Measurements from ENCODE around the gene AMZ1.
A peak's percentile ranks its signal among the peaks of the same experiment; 100 is the strongest.

AMZ1 gene

DNA sequence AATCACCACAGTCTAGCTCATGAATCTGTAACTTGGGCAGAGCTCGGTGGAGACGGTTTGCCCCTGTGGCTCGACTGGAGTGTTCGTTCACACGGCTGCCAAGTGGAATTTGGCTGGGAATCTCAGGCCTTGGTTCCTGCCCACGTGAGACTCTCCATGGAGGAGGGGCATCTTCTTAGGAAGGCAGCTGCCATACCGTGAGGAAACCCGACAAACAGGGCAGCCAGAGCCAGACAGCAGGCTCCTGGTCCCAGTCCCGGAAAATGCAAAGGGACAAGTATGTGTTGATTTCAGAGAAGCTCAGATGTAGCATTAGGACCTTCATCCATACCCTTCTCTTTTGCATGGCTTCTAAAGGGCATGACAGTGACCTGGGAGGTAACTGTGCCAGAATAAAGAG lies 26.6 kb downstream of the AMZ1 start:
- Histone ChIP-seq H3K4me3 (ENCODE audit: low read length) (no peak overlapping the region), H3K4me1 (ENCODE audit: low read length) (peaks cover 30% of the 10 kb centered on the region), H3K9ac (ENCODE audit: low read length) (no peak overlapping the region), H2AFZ (ENCODE audit: low read depth, low read length) (no peak overlapping the region), H3K27ac (ENCODE audit: low read length) (no peak overlapping the region), H3K4me2 (ENCODE audit: low read length) (no peak overlapping the region), H3K9me3 (ENCODE audit: insufficient read depth, low read length) (no peaks in the 10 kb centered on the region), H3K79me2 (ENCODE audit: low read length) (no peaks in the 10 kb centered on the region), H3K36me3 (replicated peaks; ENCODE audit: low read depth, low read length) (no peaks in the 10 kb centered on the region), H4K20me1 (ENCODE audit: insufficient read depth, low read length) (no peaks in the 10 kb centered on the region), H3K27me3 (ENCODE audit: low read depth, low read length) (no peaks in the 10 kb centered on the region)
- TF ChIP-seq EZH2phosphoT487 (IDR thresholded peaks at IDR 0.05; ENCODE audit: low read depth), result no peak
- TF ChIP-seq, protein P1, sequence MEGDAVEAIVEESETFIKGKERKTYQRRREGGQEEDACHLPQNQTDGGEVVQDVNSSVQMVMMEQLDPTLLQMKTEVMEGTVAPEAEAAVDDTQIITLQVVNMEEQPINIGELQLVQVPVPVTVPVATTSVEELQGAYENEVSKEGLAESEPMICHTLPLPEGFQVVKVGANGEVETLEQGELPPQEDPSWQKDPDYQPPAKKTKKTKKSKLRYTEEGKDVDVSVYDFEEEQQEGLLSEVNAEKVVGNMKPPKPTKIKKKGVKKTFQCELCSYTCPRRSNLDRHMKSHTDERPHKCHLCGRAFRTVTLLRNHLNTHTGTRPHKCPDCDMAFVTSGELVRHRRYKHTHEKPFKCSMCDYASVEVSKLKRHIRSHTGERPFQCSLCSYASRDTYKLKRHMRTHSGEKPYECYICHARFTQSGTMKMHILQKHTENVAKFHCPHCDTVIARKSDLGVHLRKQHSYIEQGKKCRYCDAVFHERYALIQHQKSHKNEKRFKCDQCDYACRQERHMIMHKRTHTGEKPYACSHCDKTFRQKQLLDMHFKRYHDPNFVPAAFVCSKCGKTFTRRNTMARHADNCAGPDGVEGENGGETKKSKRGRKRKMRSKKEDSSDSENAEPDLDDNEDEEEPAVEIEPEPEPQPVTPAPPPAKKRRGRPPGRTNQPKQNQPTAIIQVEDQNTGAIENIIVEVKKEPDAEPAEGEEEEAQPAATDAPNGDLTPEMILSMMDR (IDR thresholded peaks at IDR 0.05; ENCODE audit: low read depth, low read length), result no peak

DNA sequence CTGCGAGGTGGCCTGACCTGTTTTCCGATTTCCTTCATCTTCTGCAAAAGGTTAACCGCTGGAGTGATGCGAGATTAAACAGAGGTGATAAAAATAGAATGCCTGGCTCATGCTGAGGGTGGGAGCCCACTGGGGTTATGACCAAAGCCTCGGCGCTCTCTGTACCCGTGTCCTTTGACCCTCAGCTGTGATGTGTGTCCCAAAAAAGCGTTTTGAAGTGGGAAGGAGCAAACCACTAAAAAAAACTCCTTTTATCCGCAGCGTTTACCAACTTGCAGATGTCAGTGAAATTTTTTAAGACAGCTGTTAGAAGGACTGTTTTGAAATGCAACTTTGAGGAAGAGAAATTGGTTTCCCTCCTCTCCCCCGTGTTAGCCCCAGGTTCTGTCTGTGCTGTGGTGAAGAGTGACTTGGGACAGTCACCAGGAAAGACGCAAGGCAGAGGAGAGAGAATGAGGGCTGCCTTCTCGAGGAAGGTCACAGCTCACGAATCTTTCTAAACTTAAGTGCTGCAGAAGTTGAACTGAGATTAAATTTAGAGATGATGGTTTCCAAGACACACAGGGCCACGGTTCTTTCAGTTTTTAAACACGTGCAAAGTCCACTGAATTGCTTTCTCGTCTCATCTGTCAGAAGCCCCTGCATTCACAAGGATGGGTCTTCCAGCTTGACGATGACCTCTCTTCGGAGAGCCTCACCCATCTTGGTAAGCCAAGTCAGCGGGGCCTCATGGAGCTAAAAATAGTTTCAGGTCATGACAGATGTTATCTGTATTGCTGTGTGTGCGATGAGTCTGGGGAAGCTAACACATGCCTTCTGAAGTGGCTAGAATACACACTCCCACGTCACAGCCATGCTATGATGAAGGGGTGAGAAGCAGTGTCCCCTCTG lies 27.6 kb downstream of the AMZ1 start:
- no peak overlapping the region for H3K27ac ChIP-seq (ENCODE audit: low read length)
- no peak overlapping the region for H3K9ac ChIP-seq (ENCODE audit: low read length)
- H3K4me1 ChIP-seq (ENCODE audit: low read length), result peaks cover 23% of the 10 kb centered on the region

DNA sequence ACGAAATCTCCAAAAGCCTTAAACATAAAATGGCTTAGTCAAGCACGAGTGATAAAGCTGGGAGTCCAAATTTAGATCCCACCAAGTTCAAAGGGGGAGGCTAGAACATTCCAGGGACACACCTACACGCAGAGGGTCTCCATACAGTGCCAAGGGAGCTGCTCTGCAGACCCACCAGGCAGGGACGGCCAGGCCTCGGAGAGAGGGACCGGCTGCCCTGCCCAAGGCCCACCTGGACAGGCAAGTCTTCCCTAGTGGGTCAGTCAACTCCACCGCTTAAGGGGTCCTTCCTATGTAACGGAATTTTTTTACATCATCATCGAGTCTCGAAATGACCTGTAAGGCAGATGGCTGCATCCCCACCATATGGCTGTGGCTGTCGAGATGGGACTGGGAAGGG lies 28.5 kb downstream of the AMZ1 start:
- Histone ChIP-seq H3K27me3 (ENCODE audit: low read depth, low read length) (no peaks in the 10 kb centered on the region), H4K20me1 (ENCODE audit: insufficient read depth, low read length) (no peaks in the 10 kb centered on the region), H3K27ac (ENCODE audit: low read length) (no peak overlapping the region), H3K79me2 (ENCODE audit: low read length) (no peaks in the 10 kb centered on the region), H3K9ac (ENCODE audit: low read length) (no peak overlapping the region), H3K4me2 (ENCODE audit: low read length) (no peak overlapping the region), H3K4me1 (ENCODE audit: low read length) (peaks cover 14% of the 10 kb centered on the region), H3K9me3 (ENCODE audit: insufficient read depth, low read length) (no peaks in the 10 kb centered on the region), H3K36me3 (replicated peaks; ENCODE audit: low read depth, low read length) (no peaks in the 10 kb centered on the region), H3K4me3 (ENCODE audit: low read length) (no peak overlapping the region), H2AFZ (ENCODE audit: low read depth, low read length) (no peak overlapping the region)
- TF ChIP-seq, protein P1 (IDR thresholded peaks at IDR 0.05; ENCODE audit: low read depth, low read length), result no peak
- no peak for TF ChIP-seq EZH2phosphoT487 (IDR thresholded peaks at IDR 0.05; ENCODE audit: low read depth)

More for the DNA sequence above, 27.6 kb downstream of the AMZ1 start:
- peak overlapping the region; percentile 36 for H3K4me2 ChIP-seq (ENCODE audit: low read length)
- H4K20me1 ChIP-seq (ENCODE audit: insufficient read depth, low read length), result no peaks in the 10 kb centered on the region
- no peaks in the 10 kb centered on the region for H3K9me3 ChIP-seq (ENCODE audit: insufficient read depth, low read length)
- H3K27me3 ChIP-seq (ENCODE audit: low read depth, low read length), result no peaks in the 10 kb centered on the region
- no peak for TF ChIP-seq EZH2phosphoT487 (IDR thresholded peaks at IDR 0.05; ENCODE audit: low read depth)
- TF ChIP-seq, protein P1 (IDR thresholded peaks at IDR 0.05; ENCODE audit: low read depth, low read length), result no peak
- no peaks in the 10 kb centered on the region for H3K36me3 ChIP-seq (replicated peaks; ENCODE audit: low read depth, low read length)
- no peaks in the 10 kb centered on the region for H3K79me2 ChIP-seq (ENCODE audit: low read length)
- H3K4me3 ChIP-seq (ENCODE audit: low read length), result no peak overlapping the region
- H2AFZ ChIP-seq (ENCODE audit: low read depth, low read length), result no peak overlapping the region

DNA sequence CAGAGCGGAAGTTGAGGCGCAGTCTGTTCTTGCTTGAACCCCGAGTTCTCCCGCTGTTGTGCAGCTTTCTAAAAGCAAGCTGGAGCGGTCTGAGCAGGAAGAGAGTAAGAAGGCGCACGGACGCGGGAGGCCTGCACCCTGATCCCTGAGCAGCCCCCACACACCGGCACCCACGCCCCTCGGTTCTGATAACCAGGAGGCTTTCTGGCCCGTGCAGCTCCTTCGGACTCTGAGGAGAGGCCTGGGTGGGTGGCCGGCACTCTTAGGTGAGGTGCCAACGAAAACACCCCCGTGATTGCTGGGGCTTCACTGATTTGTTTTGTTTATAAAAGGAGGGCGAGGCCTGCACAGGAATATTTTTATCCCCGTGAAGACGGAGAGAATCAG lies 28.9 kb downstream of the AMZ1 start:
- Histone ChIP-seq H3K4me2 (ENCODE audit: low read length) (no peak overlapping the region), H2AFZ (ENCODE audit: low read depth, low read length) (no peak overlapping the region), H3K4me3 (ENCODE audit: low read length) (no peak overlapping the region), H3K79me2 (ENCODE audit: low read length) (no peaks in the 10 kb centered on the region), H3K27me3 (ENCODE audit: low read depth, low read length) (no peaks in the 10 kb centered on the region), H3K36me3 (replicated peaks; ENCODE audit: low read depth, low read length) (no peaks in the 10 kb centered on the region), H3K27ac (ENCODE audit: low read length) (no peak overlapping the region), H3K4me1 (ENCODE audit: low read length) (peaks cover 13% of the 10 kb centered on the region), H3K9me3 (ENCODE audit: insufficient read depth, low read length) (no peaks in the 10 kb centered on the region), H3K9ac (ENCODE audit: low read length) (no peak overlapping the region), H4K20me1 (ENCODE audit: insufficient read depth, low read length) (no peaks in the 10 kb centered on the region)
- no peak for TF ChIP-seq EZH2phosphoT487 (IDR thresholded peaks at IDR 0.05; ENCODE audit: low read depth)
- TF ChIP-seq, protein P1 (IDR thresholded peaks at IDR 0.05; ENCODE audit: low read depth, low read length), result no peak
